Upper lobe of right lung (tissue), 1 donor: ENCODE results near the gene TKT. TPM values are rescaled to one million over a fixed set of nuclear protein-coding genes. Genes with fewer than 3 reads are reported as not detected.
A peak's percentile ranks its signal among the peaks of the same experiment; 100 is the strongest.

Experiments
- ATAC-seq: fragments of 200-7000 bp; cut with Tn5 transposase; one replicate; pipeline ENCODE4 v1.9.1; 2020; ENCODE audit warnings: mild to moderate bottlenecking, moderate library complexity
- DNase-seq: peaks from one replicate; pipeline ENCODE4 v3.0.0-alpha.2; 2020
- H3K27ac ChIP-seq: fragments of 200-600 bp; one replicate; pipeline ENCODE4 v1.8.0; 2022
- H3K27me3 ChIP-seq: fragments of 200-600 bp; one replicate; pipeline ENCODE4 v1.8.0; 2022; ENCODE audit warnings: mild to moderate bottlenecking
- H3K36me3 ChIP-seq: fragments of 200-600 bp; one replicate; pipeline ENCODE4 v1.8.0; 2022
- H3K4me1 ChIP-seq: fragments of 200-600 bp; one replicate; pipeline ENCODE4 v1.8.0; 2022
- H3K4me3 ChIP-seq: fragments of 200-600 bp; one replicate; pipeline ENCODE4 v1.8.0; 2022; ENCODE audit warnings: mild to moderate bottlenecking
- H3K9me3 ChIP-seq: fragments of 200-600 bp; one replicate; pipeline ENCODE4 v1.8.0; 2022
- CTCF ChIP-seq: fragments of 200-600 bp; IDR thresholded peaks from one replicate; pipeline ENCODE4 v1.8.0; 2022; ENCODE audit warnings: antibody characterized with exemption
- intact Hi-C: fragments of 100-400 bp; cut with DNase I; formaldehyde crosslinking; loops from one replicate; pipeline ENCODE4 v1.11.0; 2022
- total RNA-seq: library from RNA; stranded (reverse); fragmentation: NEBNext Ultra II Directional; extraction: Animal tissue kit (Norgen Biotek cat#: 25700); gene quantifications from one replicate; pipeline ENCODE4 v1.2.1, GENCODE V29; 2021
- donor health status: DM: no; HTN: yes; CAD: no; lungs with severe emphysema.

TKT gene
- total RNA-seq, 1 donor from 2014 or later = 432 TPM

DNA sequence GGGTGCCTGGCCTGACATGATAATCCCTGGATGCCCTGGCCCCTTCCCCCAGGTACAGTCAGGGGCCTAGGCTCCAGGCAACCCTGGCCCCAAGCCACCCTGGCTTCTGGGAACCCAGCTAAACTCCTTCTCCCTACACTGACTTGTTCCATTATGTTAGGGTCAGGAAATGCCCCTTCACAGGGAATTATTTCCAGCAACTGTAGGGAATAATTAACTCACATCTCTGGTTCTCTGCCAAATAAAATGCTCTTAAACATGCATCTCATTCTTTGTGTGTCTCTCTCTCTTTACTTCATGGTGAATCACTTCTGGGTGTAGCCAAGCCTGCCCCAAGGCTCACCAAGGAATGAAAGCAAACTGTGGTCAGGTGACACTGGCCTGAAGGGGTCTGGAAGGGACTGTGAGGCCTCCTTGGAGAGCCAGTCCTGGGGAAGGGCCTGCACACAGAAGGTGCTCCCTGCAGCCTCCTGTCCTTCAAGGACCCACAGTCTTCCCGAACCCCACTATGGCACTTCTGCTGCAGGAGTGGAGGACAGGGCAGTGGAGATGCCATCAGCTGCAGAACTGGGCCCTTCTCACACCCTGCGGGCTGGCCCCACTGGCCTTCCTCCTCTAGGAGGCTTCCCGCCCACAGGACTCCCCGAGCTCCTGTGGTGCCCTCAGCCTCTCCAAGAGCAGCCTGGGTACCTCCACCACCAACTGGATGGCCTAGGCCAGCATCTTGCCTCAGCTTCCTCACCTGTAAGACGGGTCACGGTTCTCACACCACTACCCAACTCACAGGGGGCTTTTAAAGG is 17.6 kb downstream of the TKT start:
- DNase-seq (peak; percentile 70), ATAC-seq (peak; percentile 72)
- peaks cover 68% of the 10 kb centered on the region for H3K36me3 ChIP-seq
- intact Hi-C loops = no loop called here
- peaks cover 63% of the 10 kb centered on the region for H3K4me1 ChIP-seq
- H3K27ac ChIP-seq = peak overlapping the region; percentile 52
- TF ChIP-seq CTCF = no peak
- no peaks in the 10 kb centered on the region for H3K9me3 ChIP-seq
- no peaks in the 10 kb centered on the region for H3K27me3 ChIP-seq
- no peak overlapping the region for H3K4me3 ChIP-seq

DNA sequence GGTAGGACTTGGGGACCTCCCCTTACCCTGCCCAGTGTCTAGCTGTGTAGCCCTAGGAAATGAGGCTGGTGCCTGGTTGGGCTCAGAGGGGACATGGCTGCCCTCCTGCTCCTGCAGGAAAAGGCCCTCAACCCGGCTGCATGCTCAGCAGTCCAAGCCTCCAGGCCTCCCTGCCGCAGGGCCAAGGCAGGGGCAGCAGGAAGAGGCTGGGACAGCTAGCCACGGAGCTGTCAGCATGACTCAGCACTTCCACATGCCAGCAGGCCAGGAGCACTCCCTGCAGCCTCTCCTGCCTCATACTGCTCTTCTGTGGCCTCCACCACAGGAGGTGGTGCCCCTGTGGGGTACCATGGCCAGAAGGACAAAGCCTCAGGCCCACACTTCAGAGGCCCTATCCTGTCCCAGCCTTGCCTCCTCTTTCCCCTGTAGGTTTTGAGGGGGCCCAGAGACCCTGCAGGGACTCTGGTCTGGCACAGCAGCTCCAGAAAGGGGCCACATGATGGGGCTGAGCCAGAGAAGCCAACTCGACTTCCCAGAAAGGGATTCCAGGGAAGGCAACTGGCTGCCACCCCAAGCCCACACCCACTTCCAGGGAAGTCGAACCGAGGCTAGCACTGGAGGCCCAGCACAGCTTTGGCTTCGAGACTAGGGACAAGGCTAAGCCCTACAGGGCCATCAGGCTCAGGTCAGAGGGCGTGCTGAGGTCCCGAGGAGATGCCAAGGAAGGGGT is 19.5 kb downstream of the TKT start:
- no peaks in the 10 kb centered on the region for H3K27me3 ChIP-seq
- H3K36me3 ChIP-seq = peaks cover 79% of the 10 kb centered on the region
- DNase-seq = peak; percentile 85
- H3K9me3 ChIP-seq = no peaks in the 10 kb centered on the region
- no peak for TF ChIP-seq CTCF
- H3K4me3 ChIP-seq = no peak overlapping the region
- peak; percentile 72 for ATAC-seq
- H3K27ac ChIP-seq = peak overlapping the region; percentile 71
- peaks cover 45% of the 10 kb centered on the region for H3K4me1 ChIP-seq
- intact Hi-C loops = no loop called here

DNA sequence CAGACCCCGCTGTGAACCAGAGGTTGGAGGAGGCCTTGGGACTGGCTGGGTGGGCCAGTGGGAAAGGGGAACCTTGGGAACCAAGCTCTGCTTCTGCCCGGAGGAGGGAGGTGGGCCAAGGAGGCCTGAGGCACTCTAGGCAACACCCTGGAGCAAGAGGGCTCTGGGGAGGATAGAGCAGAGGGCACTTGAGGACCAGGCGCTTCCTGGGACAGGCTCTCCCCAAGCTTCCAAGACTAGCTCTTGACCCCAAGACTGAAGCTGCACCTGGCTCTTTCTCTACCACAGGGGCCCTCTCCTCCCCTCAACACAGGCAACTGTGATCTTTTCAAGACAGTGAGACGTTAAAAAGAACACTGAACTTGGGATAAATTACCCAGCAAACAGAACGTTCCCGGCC is 20.3 kb downstream of the TKT start:
- intact Hi-C loops = no loop called here
- peaks cover 78% of the 10 kb centered on the region for H3K36me3 ChIP-seq

DNA sequence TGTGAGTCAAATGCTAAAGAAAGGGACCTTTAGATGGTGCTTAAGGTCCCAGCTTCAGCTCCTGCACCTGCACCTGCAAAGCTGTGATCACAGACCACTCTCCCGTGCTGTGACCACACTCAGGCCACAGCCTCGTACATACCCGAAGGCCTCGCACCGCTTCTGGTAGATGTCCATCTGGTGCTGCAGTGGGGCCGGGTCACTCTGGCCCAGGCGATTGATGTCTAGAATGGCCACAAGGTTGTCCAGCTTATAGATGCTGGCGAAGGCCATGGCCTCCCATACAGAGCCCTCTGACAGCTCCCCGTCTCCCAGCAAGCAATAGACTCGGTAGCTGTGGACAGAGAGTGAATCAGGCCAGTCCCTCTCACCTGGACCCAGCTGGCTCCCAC is 21.0 kb downstream of the TKT start:
- no peak overlapping the region for H3K27ac ChIP-seq
- TF ChIP-seq CTCF = no peak
- H3K27me3 ChIP-seq = no peaks in the 10 kb centered on the region
- H3K4me1 ChIP-seq = peaks cover 31% of the 10 kb centered on the region
- ATAC-seq (no peak), DNase-seq (no peak)
- intact Hi-C loops = no loop called here
- H3K4me3 ChIP-seq = no peak overlapping the region
- no peaks in the 10 kb centered on the region for H3K9me3 ChIP-seq
- H3K36me3 ChIP-seq = peaks cover 78% of the 10 kb centered on the region

More for the DNA sequence above, 20.3 kb downstream of the TKT start:
- Histone ChIP-seq H3K4me3 (no peak overlapping the region), H3K4me1 (peaks cover 38% of the 10 kb centered on the region), H3K9me3 (no peaks in the 10 kb centered on the region), H3K27ac (no peak overlapping the region), H3K27me3 (no peaks in the 10 kb centered on the region)
- TF ChIP-seq CTCF = no peak
- no peak for ATAC-seq
- no peak for DNase-seq

DNA sequence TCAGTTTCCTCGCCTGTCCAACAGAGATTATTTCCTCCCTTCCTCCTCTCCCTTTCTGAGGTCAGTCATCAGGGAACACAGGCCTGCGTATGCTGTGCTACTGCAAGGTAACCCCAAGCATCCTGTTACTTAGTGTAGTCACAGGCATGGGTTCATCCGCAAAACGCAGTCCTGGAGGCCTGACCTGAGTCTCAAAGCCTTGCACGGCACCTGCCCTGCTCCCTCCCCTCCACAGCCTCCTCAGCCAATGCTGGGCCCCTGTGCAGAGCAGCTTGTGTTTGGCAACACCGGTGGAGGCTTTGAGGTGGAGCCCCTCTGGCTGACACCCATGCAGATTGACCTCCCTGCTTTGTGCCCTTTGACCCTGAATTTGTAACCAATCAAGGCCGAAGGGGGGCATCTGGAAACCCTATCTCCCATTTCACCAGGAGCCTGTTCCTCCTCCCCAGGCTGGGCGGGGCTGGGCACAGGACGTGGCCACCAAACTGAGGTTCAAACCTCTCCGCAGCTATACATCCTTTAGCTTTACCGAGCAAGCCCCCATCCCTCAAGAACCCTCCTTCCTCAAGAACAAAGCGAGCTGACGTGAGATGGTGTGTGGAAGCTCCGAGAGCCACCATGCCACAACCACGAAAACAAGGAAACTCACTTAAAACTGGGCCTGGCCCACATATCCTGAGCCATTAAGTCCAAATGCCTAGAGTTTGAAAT is 21.5 kb downstream of the TKT start:
- DNase-seq (no peak), ATAC-seq (no peak)
- no peak for TF ChIP-seq CTCF
- H3K27ac ChIP-seq = no peak overlapping the region
- peaks cover 78% of the 10 kb centered on the region for H3K36me3 ChIP-seq
- H3K4me1 ChIP-seq = peaks cover 26% of the 10 kb centered on the region
- intact Hi-C loops = no loop called here
- no peaks in the 10 kb centered on the region for H3K9me3 ChIP-seq
- H3K4me3 ChIP-seq = no peak overlapping the region
- H3K27me3 ChIP-seq = no peaks in the 10 kb centered on the region
